Stimulated activated naive CD8-positive, alpha-beta T cell treated with anti-CD3 and anti-CD28 coated beads, Interleukin-15, Interleukin-2, amounts not matched to agents 100 ng/mL and 50 ng/mL, for 24 hours (primary cell): ENCODE data around the gene COL1A1.

ENCODE experiments used
- H3K27ac Mint-ChIP-seq: one replicate; pipeline ENCODE4 v1.8.0; 2021; ENCODE audit warnings: mild to moderate bottlenecking, mixed read lengths
- H3K27me3 Mint-ChIP-seq: one replicate; pipeline ENCODE4 v1.8.0; 2021; ENCODE audit warnings: mixed read lengths
- H3K36me3 Mint-ChIP-seq: one replicate; pipeline ENCODE4 v1.8.0; 2021; ENCODE audit warnings: low read depth, mixed read lengths
- H3K4me1 Mint-ChIP-seq: one replicate; pipeline ENCODE4 v1.8.0; 2021; ENCODE audit warnings: low read depth, mixed read lengths
- H3K4me3 Mint-ChIP-seq: one replicate; pipeline ENCODE4 v1.8.0; 2021; ENCODE audit warnings: mild to moderate bottlenecking, mixed read lengths
- H3K9me3 Mint-ChIP-seq: one replicate; pipeline ENCODE4 v1.8.0; 2021; ENCODE audit warnings: mixed read lengths

Gene COL1A1

DNA sequence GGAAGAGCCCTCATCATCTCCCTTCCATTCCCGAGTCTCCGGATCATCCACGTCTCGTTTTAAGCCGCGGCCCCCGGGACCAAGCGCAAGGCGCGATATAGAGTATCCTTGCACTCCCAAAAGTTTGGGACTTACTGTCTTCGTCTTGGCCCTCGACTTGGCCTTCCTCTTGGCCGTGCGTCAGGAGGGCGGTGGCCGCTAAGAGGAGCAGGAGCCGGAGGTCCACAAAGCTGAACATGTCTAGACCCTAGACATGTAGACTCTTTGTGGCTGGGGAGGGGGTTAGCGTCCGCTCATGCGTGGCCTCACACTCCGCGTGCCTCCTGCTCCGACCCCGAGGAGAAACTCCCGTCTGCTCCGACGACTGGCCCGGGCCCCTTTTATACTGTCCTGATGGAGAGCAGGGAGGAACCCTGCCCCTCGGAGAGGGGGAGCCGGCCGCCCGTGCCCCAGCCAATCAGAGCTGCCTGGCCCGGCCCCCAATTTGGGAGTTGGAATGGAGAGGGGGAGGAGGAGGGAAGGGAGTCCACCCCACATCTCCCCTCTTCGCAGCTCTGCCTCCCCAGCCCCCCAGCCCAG is at the start of gene COL1A1:
Gene COL1A1, minus strand, starts transcription at position 356 of the 579 bp plus-strand sequence. Its CDS starts 118 bp downstream, at position 238.
- H3K36me3 Mint-ChIP-seq, result no peaks in the 10 kb centered on the region
- H3K4me3 Mint-ChIP-seq, result peak within 1 kb of the TSS; percentile 71
- H3K4me1 Mint-ChIP-seq, result peaks cover 23% of the 10 kb centered on the region
- no peaks in the 10 kb centered on the region for H3K9me3 Mint-ChIP-seq
- H3K27ac Mint-ChIP-seq, result peak within 1 kb of the TSS; percentile 8
- peaks cover 56% of the 10 kb centered on the region for H3K27me3 Mint-ChIP-seq

- Mint-ChIP-seq H3K4me3 (no peak overlapping the region), H3K27me3 (peaks cover 38% of the 10 kb centered on the region), H3K4me1 (no peaks in the 10 kb centered on the region), H3K27ac (no peak overlapping the region), H3K36me3 (peaks cover 8% of the 10 kb centered on the region), H3K9me3 (peaks cover 18% of the 10 kb centered on the region)
These were observed 46.8 kb upstream of the COL1A1 start for GRCh38 chr17:50248255-50248654.

- Mint-ChIP-seq H3K4me3 (no peak overlapping the region), H3K4me1 (no peaks in the 10 kb centered on the region), H3K27me3 (peaks cover 44% of the 10 kb centered on the region), H3K36me3 (peaks cover 8% of the 10 kb centered on the region), H3K9me3 (peaks cover 18% of the 10 kb centered on the region), H3K27ac (no peak overlapping the region)
These were observed 43.3 kb upstream of the COL1A1 start for GRCh38 chr17:50244771-50245170.

- Mint-ChIP-seq H3K36me3 (no peaks in the 10 kb centered on the region), H3K27ac (no peak overlapping the region), H3K9me3 (no peaks in the 10 kb centered on the region), H3K27me3 (peaks cover 43% of the 10 kb centered on the region), H3K4me3 (no peak overlapping the region), H3K4me1 (no peaks in the 10 kb centered on the region)
These were observed 40.0 kb upstream of the COL1A1 start for GRCh38 chr17:50241431-50241830.

DNA sequence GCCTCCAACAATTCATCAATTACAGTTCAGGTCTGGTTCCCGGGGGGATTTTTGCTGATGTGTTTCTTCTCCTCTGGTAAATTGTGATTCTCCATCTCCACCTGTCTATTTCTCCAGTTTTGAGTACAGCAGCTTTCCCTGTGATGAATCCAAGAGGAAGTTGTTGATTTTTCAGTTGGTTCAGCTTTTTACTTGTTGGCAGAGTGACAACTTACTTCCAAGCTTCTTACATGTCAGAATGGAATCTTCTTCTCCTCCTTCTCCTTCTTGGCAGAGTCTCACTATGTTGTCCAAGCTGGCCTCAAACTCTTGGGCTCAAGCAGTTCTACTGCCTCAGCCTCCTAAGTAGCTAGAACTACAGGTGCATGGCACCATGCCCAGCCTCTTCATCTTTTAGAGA is 39.4 kb upstream of the COL1A1 start:
- Mint-ChIP-seq H3K9me3 (no peaks in the 10 kb centered on the region), H3K27me3 (peaks cover 44% of the 10 kb centered on the region), H3K27ac (no peak overlapping the region), H3K4me1 (no peaks in the 10 kb centered on the region), H3K4me3 (no peak overlapping the region), H3K36me3 (no peaks in the 10 kb centered on the region)

DNA sequence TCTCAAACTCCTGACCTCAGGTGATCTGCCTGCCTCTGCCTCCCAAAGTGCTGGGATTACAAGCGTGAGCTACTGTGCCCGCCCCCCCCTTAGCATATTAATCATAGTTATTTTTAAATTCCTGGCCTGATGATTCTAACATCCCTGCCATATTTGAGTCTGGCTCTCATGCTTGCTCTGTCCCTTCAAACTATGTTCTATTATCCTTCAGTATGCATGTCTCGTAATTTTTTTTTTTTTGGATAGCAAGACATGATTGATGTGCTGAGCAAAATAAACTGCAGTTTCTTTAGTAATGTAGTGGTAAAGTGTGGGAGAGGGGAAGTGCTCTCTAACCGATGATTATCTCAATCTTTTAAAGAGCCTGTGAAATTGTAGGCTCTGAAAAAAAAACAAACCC is 38.5 kb upstream of the COL1A1 start:
- Mint-ChIP-seq H3K27ac (no peak overlapping the region), H3K36me3 (no peaks in the 10 kb centered on the region), H3K4me1 (no peaks in the 10 kb centered on the region), H3K27me3 (peaks cover 52% of the 10 kb centered on the region), H3K9me3 (no peaks in the 10 kb centered on the region), H3K4me3 (no peak overlapping the region)

GRCh38 chr17:50238601-50239280 is 37.3 kb upstream of the COL1A1 start:
- H3K9me3 Mint-ChIP-seq, result no peaks in the 10 kb centered on the region
- no peaks in the 10 kb centered on the region for H3K4me1 Mint-ChIP-seq
- H3K27me3 Mint-ChIP-seq, result peaks cover 49% of the 10 kb centered on the region
- no peak overlapping the region for H3K27ac Mint-ChIP-seq
- H3K4me3 Mint-ChIP-seq, result no peak overlapping the region
- H3K36me3 Mint-ChIP-seq, result no peaks in the 10 kb centered on the region

GRCh38 chr17:50237901-50238300 is 36.5 kb upstream of the COL1A1 start:
- no peaks in the 10 kb centered on the region for H3K36me3 Mint-ChIP-seq
- H3K9me3 Mint-ChIP-seq, result peaks cover 3% of the 10 kb centered on the region
- H3K27me3 Mint-ChIP-seq, result peaks cover 48% of the 10 kb centered on the region
- H3K4me3 Mint-ChIP-seq, result no peak overlapping the region
- H3K4me1 Mint-ChIP-seq, result no peaks in the 10 kb centered on the region
- H3K27ac Mint-ChIP-seq, result no peak overlapping the region

DNA sequence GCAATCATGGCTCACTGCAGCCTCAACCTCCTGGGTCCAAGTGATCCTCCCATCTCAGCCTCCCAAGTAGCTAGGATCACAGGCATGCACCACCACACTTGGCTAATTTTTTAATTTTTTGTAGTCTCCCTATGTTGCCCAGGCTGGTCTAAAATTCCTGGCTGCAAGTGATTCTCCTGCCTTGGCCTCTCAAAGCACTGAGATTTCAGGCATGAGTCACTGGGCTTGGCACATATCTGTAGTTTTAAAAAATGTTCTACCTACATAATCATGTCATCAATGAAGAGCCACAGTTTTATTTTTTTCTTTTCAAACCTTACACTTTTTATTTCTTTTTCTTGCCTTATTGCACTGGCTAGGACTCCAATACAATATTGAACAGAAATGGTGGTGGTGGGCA is 33.1 kb upstream of the COL1A1 start:
- no peaks in the 10 kb centered on the region for H3K36me3 Mint-ChIP-seq
- H3K27ac Mint-ChIP-seq, result no peak overlapping the region
- no peak overlapping the region for H3K4me3 Mint-ChIP-seq
- peaks cover 3% of the 10 kb centered on the region for H3K9me3 Mint-ChIP-seq
- no peaks in the 10 kb centered on the region for H3K4me1 Mint-ChIP-seq
- peaks cover 52% of the 10 kb centered on the region for H3K27me3 Mint-ChIP-seq

DNA sequence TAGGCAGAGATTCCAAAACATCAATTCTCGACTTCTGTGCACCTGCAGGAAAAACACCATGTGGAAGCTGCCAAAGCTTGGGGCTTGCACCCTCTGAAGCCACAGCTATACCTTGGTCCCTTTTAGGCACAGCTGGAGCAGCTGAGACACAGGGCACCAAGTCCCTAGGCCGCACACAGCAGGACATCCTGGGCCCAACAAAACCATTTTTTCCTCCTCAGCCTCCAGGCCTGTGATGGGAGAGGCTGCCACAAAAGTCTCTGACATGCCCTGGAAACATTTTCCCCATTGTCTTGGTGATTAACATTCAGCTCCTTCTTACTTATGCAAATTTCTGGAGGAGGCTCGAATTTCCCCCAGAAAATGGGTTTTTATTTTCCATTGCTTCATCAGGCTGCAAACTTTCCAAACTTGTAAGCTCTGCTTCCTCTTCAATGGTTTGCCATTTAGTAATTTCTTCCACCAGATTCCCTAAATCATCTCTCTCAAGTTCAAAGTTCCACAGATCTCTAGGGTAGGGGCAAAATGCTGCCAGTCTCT is 24.3 kb upstream of the COL1A1 start:
- Mint-ChIP-seq H3K36me3 (peaks cover 8% of the 10 kb centered on the region), H3K9me3 (peaks cover 20% of the 10 kb centered on the region), H3K4me3 (no peak overlapping the region), H3K27ac (no peak overlapping the region), H3K27me3 (peaks cover 18% of the 10 kb centered on the region), H3K4me1 (peaks cover 7% of the 10 kb centered on the region)

DNA sequence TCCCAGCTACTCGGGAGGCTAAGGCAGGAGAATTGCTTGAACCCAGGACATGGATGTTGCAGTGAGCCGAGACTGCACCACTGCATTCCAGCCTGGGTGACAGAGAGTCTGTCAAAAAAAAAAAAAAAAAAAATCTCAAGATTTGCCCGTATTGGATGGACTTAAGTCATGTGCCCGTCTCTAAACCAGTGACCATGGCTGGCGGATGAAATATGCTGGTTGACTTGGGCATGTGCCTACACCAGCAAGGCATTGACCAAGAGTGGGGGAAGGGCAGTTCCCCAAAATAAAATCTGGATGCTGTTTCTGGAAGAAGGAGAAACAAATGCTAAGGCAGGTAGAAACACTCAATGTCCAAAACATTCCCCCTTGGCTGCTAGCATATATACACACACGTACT is 21.5 kb upstream of the COL1A1 start:
- H3K9me3 Mint-ChIP-seq, result peaks cover 14% of the 10 kb centered on the region
- peaks cover 8% of the 10 kb centered on the region for H3K27me3 Mint-ChIP-seq
- H3K36me3 Mint-ChIP-seq, result peaks cover 8% of the 10 kb centered on the region
- H3K4me3 Mint-ChIP-seq, result no peak overlapping the region
- peaks cover 7% of the 10 kb centered on the region for H3K4me1 Mint-ChIP-seq
- no peak overlapping the region for H3K27ac Mint-ChIP-seq

- H3K27ac Mint-ChIP-seq, result no peak overlapping the region
- peaks cover 7% of the 10 kb centered on the region for H3K4me1 Mint-ChIP-seq
- peaks cover 11% of the 10 kb centered on the region for H3K9me3 Mint-ChIP-seq
- peaks cover 6% of the 10 kb centered on the region for H3K27me3 Mint-ChIP-seq
- H3K36me3 Mint-ChIP-seq, result peaks cover 4% of the 10 kb centered on the region
- no peak overlapping the region for H3K4me3 Mint-ChIP-seq
These were observed 20.6 kb upstream of the COL1A1 start for GRCh38 chr17:50221864-50222545.

- peaks cover 10% of the 10 kb centered on the region for H3K9me3 Mint-ChIP-seq
- H3K4me3 Mint-ChIP-seq, result no peak overlapping the region
- peaks cover 7% of the 10 kb centered on the region for H3K27me3 Mint-ChIP-seq
- H3K4me1 Mint-ChIP-seq, result peaks cover 7% of the 10 kb centered on the region
- no peak overlapping the region for H3K27ac Mint-ChIP-seq
- peaks cover 3% of the 10 kb centered on the region for H3K36me3 Mint-ChIP-seq
These were observed 19.9 kb upstream of the COL1A1 start for GRCh38 chr17:50221266-50221863.

DNA sequence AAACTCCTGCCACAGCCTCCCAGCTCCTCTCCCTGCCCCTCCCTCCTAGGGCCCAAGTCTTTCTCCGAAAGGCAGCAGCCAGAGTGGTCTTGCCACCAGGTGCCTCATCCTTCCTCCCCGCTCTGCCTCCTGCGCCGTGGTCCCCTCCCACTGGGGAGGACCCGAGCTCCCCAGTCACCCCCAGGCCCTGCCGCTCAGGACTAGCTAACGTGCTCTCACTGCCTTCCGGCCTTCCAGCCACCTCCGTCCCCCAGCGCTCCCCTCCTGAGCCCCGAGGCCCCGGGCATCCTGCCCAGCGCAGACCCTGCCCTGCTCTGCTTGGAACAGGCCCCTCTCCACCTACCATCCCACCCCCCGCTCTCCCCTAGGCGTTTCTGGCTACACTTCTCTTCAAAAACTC is 19.4 kb upstream of the COL1A1 start:
- peaks cover 8% of the 10 kb centered on the region for H3K27me3 Mint-ChIP-seq
- peaks cover 7% of the 10 kb centered on the region for H3K4me1 Mint-ChIP-seq
- no peaks in the 10 kb centered on the region for H3K36me3 Mint-ChIP-seq
- no peak overlapping the region for H3K27ac Mint-ChIP-seq
- peaks cover 10% of the 10 kb centered on the region for H3K9me3 Mint-ChIP-seq
- H3K4me3 Mint-ChIP-seq, result no peak overlapping the region

DNA sequence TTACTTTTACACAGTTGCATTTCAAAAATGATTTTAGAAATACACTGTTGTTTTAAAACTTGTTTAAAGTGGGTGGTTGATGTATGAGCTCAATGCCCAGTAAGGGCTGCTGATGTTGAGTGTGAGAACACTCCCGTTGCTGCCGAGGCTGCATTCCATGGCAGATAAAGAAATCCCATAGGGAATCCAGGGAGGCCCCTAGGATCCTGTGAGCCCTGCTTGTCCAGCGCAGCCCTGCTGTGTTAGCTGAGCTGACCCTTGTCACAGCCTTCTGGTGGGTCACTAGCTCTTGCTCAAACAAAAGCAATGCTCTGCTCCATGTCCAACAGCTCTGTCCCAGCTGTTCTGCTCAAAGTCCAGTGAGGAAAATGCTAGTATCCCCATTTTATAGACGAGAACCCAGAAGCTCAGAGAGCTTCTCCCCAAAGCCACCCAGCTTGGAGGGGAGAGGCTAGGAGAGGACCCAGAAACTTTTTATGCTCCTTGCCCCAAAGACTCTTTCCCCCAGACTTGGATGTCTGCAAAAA is 18.6 kb upstream of the COL1A1 start:
- Mint-ChIP-seq H3K4me3 (no peak overlapping the region), H3K9me3 (peaks cover 6% of the 10 kb centered on the region), H3K27me3 (peaks cover 13% of the 10 kb centered on the region), H3K27ac (no peak overlapping the region), H3K36me3 (no peaks in the 10 kb centered on the region), H3K4me1 (peaks cover 7% of the 10 kb centered on the region)
